ENCODE data around the gene MAD1L1.
"Not testable (repeated sequence)": the region's sequence is repeated elsewhere in the genome, so short reads cannot be mapped to it uniquely, and the experiment has no call there.

MAD1L1 gene

DNA sequence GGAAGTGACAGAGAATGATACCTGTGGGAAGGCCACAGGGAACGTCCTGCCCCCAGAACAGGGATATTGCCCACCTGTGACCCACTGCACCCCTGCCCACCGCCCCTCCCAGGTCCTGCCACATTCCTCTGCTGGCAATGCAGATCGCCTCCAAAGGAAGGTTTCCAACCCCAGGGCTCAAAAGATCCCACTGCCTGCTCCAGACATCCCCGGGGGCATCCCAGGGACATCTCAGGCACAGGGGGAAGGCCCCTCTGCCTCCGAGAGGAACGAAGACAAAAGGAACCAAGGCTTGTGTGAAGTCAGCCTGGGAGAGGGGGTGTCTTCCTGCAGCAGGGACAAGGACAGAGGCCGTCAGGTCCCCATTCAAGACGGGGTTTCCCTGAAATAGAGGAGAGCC lies 37.8 kb upstream of the MAD1L1 start:
- no peak for DNase-seq (ENCODE audit: low read depth)
- in situ Hi-C loops (cut with HindIII; ENCODE audit: low sequenced_read_pairs), result no loop called here
- H3K4me3 ChIP-seq (ENCODE audit: low read depth, low read length), result no peak overlapping the region
- no peak for TF ChIP-seq CTCF (IDR thresholded peaks at IDR 0.05; ENCODE audit: low read depth, low read length, missing control alignments)

DNA sequence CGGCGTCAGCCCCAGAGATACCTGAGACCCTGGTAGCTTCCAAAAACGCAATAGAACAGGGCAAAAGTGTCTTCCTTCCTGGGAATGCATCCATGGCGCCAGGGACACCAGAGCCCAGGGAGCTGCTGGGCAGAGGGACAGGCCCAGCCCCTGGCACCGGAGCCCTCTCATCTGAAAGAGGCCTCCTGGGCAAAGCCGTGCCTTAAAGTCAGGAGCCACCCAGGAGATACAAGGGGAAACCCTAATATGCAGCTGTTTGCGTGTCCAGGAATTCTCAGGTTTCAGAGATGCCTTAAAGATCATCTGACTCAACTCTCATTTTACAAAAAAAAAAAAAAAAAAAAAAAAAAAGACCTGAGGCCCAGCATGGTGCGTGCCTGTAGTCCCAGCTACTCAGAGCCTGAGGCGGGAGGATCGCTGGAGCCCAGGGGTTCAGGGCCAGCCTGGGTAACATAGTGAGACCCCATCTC lies 37.3 kb upstream of the MAD1L1 start:
- TF ChIP-seq CTCF (IDR thresholded peaks at IDR 0.05; ENCODE audit: low read depth, low read length, missing control alignments), result no peak
- H3K4me3 ChIP-seq (ENCODE audit: low read depth, low read length), result no peak overlapping the region
- in situ Hi-C loops (cut with HindIII; ENCODE audit: low sequenced_read_pairs), result no loop called here
- no peak for DNase-seq (ENCODE audit: low read depth)

GRCh38 chr7:2269089-2269990 lies 36.6 kb upstream of the MAD1L1 start:
- H3K4me3 ChIP-seq (ENCODE audit: low read depth, low read length); in situ Hi-C loops (cut with HindIII; ENCODE audit: low sequenced_read_pairs); DNase-seq (ENCODE audit: low read depth): not testable (repeated sequence)

- no peak overlapping the region for H3K4me3 ChIP-seq (ENCODE audit: low read depth, low read length)
- no peak for DNase-seq (ENCODE audit: low read depth)
- TF ChIP-seq CTCF (IDR thresholded peaks at IDR 0.05; ENCODE audit: low read depth, low read length, missing control alignments), result no peak
- in situ Hi-C loops (cut with HindIII; ENCODE audit: low sequenced_read_pairs), result no loop called here
Observed at GRCh38 chr7:2266911-2267310, 34.2 kb upstream of the MAD1L1 start.

- in situ Hi-C loops (cut with HindIII; ENCODE audit: low sequenced_read_pairs), result no loop called here
- no peak for TF ChIP-seq CTCF (IDR thresholded peaks at IDR 0.05; ENCODE audit: low read depth, low read length, missing control alignments)
- no peak overlapping the region for H3K4me3 ChIP-seq (ENCODE audit: low read depth, low read length)
- DNase-seq (ENCODE audit: low read depth), result no peak
Observed at GRCh38 chr7:2264158-2264557, 31.4 kb upstream of the MAD1L1 start.

DNA sequence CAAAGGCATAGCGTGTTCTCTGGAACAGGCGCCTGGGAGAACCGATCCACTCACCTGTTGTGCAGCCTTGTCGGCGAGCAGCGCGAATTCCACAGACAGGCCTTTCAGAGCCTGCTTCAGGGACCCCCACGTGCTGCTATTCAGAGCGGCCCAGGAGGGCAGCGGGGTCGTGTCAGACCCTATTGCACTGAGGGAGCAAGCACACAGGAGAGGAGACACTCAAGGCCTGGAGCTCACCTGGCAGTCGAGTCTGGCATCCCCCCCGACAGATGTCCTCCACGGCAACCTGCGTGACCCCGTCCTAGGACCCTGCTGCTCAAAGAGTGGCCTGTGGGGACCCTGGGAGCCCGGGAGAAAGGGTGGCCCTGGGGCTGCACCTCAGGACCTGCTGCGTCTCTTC lies 30.4 kb upstream of the MAD1L1 start:
- H3K4me3 ChIP-seq (ENCODE audit: low read depth, low read length), result no peak overlapping the region
- DNase-seq (ENCODE audit: low read depth), result no peak
- in situ Hi-C loops (cut with HindIII; ENCODE audit: low sequenced_read_pairs), result no loop called here
- no peak for TF ChIP-seq CTCF (IDR thresholded peaks at IDR 0.05; ENCODE audit: low read depth, low read length, missing control alignments)

DNA sequence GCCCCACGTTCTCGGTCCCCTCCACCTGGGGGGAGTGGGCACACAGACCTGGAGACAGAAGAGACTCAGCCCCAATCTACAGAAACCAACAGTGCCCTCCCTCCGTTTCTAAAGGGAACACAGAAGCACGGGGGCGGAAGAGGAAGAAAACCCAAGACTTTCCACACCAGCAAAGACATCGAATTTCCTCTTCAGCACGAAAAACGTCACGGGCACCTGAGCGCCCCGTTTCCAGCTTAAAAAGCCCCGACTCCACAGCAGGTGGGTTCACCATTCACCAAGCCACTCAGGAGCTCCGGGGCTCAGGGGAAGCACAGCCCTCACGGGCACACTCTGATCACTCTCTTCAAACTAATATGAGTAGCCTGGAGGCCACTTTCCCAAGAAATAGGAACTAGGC lies 28.9 kb upstream of the MAD1L1 start:
- DNase-seq (ENCODE audit: low read depth), result no peak
- in situ Hi-C loops (cut with HindIII; ENCODE audit: low sequenced_read_pairs), result no loop called here
- no peak for TF ChIP-seq CTCF (IDR thresholded peaks at IDR 0.05; ENCODE audit: low read depth, low read length, missing control alignments)
- no peak overlapping the region for H3K4me3 ChIP-seq (ENCODE audit: low read depth, low read length)

Data from astrocyte of the cerebellum (primary cell).